ENCODE data around the gene PDZD2.
"Not testable (repeated sequence)": the region's sequence is repeated elsewhere in the genome, so short reads cannot be mapped to it uniquely, and the experiment has no call there.

The PDZD2 gene

DNA sequence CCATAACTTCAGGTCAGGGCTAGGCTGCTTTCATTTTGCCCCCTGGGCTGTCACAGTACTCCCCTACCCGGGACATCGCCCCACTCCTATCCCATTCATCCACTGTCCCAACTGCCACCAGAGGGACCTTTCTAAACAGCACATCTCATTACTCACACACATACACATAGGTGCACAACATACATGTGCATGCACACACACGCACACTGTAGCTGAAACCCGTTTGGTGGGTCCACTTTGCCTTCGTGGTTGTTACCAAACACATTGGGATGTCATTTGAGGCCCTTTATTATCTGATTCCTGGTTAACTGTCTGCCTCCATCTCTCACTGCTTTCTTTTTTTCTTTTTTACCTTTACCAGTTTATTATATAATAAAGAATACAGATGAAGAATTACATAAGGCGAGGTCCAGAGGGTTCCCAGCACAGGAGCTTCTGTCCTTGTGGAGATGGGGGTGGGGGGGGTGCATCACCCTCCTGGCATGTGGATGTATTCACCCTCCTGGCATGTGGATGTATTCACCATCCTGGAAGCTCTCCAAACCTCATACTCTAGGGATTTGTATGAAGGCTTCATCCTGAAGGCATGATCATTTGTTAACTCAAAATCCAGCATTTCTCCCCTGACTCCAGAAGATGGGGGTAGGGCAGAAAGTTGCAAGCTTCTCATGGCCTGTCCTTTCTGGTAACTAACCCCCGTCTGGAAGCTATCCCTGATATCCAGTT lies 349.2 kb downstream of the PDZD2 start:
- no peak for DNase-seq

DNA sequence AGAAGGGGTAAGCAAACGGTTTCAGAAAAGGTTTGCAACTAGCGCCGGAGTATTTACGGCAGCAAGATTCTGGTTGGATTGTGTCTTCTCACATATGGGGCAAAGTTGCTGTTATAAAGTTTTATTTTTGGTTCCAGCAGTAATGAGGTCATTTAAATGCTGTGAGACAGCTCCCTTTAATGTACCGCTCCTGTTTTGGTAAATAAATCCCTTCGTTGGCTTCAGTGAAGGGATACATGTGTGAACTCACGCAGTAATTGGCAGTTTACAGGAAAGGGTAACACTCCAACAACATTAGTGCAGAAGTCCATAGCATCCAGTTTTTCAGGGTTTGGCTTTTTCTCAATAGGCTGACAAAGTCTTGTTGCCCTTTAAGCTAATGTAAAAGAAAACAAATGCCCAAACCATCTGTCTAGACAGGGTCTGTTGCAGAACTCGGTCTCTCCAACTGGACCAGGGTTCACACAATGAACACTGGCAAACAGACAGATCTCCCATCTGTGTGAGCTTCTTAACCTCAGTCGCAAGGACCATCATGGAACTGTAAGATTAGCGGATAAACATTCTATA lies 351.2 kb downstream of the PDZD2 start:
- no peak for DNase-seq

DNA sequence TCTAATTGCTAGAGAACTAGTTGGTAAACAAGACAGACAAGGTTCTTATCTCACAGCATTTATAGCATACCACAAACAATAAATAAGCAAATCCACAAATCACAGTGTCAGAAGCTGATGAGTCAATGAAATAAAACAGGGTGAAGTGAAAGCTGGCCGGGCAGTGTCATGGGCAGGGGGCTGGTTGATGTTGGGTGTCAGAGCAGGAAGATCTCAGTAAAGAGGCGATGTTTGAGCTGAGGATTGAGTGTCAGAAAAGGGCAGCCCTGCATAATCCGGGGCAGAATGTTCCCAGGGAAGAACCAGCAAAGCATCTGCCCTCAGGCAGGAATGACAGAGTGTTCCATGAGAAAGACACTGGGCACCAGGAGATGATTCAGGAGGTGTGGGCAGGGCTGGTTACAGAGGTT lies 351.8 kb downstream of the PDZD2 start:
- no peak for DNase-seq

DNA sequence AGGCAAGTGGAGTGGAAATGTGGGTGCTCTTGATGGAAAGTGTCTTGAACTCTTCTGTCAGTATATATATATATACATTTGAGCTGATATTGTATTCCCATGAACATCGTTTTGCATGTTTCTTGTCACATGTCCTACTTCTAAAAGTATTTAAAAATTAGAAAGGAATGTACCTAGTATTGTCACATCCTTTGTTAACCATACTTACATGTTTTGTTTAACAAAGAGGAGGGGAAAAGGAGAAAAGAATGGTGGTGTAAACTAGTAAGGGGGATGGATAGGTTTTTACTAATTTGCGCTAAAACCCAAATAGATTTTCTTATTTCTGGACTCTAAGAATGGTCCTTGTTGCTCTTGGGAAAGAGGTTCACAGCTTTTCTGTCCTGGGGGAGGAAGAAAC lies 353.4 kb downstream of the PDZD2 start:
- DNase-seq: no peak

DNA sequence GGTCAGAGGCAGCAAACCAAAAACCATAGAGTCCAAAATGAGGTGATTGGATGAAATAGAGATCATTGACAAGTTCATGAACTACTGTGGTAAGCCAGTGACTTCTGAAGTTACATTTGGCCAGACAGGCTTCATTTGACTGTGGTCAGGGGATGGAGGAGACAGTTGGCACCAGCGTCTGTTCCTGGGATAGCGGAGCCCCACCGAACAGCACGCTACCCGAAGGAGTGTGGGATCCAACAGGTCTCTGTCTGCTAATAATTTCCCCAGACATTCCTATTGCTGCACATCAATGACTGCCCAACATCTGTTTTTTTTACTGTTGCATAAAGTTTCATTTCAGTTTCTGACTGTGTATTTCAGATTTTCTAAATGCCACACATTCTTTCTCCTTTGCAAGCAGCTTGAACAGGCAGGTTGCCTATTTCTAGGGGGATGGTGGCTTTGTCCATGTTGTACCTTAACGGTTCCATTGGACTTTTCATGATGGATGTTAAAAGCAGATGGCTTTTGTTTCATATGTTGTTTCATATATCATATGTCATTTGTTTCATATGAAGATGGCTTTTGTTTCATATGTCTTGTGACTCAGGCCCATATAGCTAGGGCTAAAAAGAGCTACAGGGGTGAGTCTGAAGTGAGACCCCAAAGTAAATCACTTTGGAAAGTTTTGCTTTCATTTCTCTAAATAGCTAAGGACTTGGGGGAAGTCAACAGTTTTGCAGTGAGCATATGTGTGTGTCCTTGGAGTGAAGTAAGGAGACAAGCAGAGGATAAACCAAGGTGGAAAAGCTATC lies 354.4 kb downstream of the PDZD2 start:
- no peak for DNase-seq

DNA sequence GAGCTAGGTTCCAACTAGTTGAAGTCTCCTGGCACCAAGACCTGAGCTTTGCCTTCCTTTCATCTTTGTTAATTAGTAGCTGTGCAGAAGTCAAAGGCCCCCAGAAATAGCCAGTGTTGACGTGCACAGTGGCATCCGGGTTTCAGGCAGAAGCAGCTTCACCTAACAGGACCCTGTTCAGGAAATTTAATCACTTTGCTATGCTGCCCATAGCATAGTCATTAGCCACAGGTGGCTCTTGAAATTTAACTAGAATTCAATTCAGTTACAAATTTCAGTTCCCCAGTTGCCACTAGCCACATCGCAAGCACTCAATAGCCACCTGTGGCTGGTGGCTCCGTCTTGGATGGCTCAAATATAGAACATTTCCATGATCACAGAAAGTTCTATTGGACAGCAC lies 356.1 kb downstream of the PDZD2 start:
- DNase-seq: no peak

DNA sequence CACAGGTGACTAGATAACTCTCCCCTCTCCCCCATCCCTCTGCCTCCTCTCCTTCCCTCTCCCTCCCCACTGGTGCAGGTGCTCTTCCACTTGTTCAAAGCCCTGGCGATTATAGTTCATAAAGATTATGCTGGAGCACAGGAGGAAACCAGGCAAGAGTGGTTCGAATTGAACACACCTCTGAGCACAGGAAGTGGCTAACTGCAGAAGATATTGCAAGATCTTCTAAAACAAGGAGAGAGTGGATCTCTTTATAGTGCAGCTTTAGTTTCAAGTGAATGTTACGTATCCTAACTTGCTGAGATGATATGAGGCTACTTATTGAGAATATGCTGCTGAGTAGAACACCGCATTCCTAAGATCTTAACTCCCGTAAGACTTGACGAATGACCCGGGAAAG lies 356.8 kb downstream of the PDZD2 start:
- no peak for DNase-seq

DNA sequence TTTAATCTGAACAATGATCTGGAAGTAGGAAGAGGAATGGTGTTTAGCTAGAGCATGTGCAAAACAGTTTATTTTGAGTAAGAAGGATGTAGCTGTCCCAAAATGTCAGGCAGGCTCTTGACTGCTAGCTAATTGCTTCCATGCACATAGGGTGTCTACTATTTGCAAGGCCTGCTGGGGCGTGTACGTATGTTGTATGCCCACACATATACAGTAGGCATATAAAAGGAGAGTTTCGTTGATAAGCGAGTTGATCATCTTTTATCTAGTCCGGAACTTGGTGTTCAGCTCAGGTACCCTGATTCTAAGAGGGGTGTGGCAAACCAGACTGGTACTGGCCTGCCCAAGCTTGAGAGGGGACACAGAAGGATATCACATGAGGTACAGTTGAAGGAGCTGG lies 358.0 kb downstream of the PDZD2 start:
- no peak for DNase-seq

DNA sequence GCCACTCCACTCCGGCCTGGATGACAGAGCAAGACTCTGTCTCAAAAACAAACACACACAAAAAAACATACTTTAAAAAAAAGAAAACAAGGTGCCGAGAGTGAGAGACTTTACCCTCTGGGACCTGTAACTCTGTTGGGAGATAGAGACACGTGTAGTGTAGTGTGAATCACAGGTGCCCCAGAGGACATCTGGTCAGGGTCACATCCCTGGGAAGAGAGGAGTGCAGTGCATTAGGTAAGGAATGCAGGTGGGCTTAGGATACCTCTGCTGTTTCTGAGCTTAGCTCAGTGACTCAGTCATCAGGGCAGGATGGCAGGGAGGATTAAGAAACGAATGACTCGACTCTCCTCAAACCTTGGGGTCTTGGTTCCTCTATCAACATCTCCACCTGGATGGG lies 360.5 kb downstream of the PDZD2 start:
- DNase-seq: no peak

DNA sequence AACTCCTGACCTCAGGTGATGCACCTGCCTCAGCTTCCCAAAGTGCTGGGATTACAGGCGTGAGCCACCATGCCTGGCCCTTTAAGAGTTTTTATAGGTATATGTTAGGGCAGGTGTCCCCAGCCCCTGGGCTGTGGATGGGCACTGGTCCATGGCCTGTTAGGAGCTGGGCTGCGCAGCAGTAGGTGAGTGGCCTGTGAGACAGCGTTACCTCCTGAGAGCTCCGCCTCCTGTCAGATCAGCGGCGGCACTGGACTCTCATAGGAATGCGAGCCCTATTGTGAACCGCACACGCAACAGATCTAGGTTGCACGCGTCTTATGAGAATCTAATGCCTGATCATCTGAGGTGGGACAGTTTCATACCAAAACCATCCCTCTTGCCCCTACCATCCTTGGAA lies 361.8 kb downstream of the PDZD2 start:
- DNase-seq: no peak

DNA sequence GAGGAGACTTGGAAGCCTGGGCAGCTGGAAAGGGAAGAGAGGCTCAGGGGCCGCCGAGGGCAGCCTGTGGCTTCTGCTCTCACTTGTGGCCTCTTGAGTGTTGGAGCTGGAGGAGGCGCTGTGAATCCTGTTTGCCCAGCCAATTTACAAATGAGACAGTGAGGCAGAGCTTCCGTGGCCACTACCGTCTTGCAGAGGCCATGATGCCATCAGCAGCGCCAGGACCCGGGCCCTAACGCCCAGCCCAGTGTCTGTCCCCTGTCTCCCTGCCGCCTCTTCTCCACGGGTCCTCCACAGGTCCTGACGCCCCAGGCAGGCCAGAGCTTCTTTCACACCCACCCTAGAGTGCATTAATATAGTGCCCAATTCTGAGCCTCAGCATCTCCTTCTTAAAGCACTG lies 362.4 kb downstream of the PDZD2 start:
- DNase-seq: no peak

DNA sequence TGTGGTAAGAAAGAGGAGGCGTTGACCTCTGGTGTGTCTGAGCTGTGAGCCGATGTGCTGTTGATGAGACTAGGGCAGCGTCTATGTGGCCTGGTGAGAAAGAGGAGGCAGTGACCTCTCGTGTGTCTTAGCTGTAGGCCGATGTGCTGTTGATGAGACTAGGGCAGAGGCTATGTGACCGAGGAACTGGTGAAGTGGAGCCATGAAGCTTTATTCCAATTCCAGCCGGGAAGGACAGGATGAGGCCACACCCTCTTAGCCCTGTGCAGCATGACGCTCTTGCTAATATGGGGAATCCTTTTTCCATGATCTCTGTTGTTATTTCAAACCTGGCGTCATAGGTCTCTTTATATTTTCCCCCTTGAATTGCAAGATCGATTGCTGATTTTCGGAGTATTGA lies 362.8 kb downstream of the PDZD2 start:
- no peak for DNase-seq

DNA sequence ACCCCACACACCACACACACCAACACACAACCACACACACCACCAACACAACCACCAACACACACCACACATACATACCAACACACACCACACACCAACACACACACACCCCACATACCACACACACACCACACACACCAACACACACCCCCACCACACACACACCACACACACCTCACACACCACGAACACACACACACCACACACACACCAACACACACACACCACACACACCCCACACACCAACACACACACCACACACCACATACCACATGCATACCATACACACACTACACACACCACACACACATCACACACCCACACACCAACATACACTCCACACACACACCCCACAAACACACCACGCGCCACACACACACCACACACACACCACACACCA lies 363.8 kb downstream of the PDZD2 start:
- DNase-seq: no peak

DNA sequence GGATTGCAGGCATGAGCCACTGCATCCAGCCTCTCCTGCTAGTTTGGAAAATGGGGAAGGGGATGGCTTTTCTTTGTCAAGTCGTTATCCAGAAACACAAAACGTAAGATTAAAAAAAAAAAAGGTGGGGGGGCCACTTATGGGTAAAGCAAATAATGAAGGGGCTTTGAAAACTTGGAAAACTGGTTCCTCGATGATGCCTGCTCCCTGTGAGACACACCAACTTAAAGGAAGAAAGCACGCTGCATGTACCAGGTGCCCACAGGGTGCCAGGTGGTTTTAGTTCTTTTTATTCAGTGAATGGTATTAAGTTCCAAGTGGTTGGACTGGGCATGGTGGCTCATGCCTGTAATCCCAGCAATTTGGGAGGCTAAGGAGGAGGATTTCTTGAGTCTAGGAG lies 365.1 kb downstream of the PDZD2 start:
- DNase-seq: no peak

DNA sequence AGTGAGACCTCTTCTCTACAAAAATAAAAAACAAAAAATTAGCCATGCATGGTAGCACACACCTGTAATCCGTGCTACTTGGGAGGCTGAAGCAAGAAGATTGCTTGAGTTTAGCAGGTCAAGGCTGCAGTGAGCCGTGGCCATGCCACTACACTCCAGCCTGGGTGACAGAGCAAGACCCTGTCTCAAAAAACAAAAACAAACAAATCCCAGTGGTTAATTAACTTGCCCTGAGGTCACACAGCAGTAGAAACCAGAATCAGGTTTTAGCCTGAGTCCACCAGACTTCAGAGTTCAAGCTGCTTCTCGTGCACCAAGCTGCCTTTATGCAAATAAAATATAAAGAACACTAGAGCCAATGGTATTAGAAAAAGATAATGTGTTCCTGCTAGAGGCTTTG lies 365.5 kb downstream of the PDZD2 start:
- DNase-seq: no peak

DNA sequence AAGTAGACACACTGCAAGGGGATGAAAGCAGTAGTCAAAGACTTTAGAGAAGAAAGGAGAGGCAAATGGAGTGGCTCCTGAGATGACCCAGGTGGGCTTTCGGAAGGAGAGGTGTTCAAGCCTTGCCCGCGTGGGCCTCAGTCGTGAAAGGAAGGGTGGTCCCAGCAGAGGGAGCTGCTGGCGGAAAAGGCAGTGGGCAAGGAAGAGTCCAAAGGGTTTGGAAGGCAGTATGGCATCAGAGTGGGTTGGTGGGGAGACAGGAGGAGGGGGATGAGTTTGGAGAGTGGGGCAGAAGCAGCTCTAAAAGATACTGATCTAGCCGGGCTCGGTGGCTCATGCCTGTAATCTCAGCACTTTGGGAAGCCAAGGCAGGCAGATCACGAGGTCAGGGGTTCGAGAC lies 369.8 kb downstream of the PDZD2 start:
- no peak for DNase-seq

DNA sequence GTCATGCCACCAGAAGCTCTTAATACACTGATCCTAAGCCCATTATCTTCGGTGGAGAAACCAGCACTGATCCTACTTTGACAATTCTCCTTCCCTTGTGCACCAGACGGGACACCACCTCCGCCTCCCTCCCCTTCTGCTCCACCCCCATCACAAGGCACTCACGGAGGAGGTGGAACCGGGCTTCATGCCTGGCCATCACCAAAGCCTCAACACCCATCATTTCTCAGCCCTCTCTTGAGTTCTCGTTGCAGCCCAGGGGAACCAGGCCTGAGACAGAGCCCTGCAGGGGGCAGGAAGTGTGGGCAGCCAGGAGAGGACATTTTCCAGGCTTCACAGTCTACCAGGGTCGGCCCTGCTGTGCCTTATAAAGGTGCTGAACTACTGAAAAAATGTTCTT lies 374.7 kb downstream of the PDZD2 start:
- DNase-seq: no peak

DNA sequence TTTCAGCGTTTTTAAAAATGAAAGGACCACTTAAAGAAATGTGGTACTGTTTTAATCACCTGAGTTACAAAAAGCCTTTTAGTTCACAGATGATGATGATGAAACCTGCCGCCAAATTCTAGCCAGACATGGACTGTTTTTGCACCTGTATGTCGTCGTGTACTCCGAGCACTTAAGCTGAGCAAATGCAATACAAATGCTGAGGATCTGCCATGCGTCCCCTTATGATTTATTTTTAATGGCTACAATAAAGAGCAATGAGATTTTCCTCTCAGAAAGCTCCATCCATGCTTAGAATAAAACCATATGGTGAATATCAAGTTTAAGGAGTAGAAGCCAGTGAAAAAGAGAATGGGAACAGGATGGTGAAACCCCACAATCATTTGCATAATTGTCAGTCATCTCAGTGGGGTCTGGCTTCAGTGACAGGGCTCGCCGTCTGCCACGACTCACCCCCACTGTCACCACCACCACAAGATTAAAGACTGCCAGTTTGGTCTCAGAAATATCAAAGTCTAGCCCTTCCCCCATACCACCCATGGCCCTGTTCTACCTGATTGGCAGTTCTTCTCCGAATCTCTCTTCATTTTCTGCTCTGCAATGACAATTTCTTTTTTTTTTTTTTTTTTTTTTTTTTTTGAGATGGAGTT lies 375.3 kb downstream of the PDZD2 start:
- DNase-seq: no peak

DNA sequence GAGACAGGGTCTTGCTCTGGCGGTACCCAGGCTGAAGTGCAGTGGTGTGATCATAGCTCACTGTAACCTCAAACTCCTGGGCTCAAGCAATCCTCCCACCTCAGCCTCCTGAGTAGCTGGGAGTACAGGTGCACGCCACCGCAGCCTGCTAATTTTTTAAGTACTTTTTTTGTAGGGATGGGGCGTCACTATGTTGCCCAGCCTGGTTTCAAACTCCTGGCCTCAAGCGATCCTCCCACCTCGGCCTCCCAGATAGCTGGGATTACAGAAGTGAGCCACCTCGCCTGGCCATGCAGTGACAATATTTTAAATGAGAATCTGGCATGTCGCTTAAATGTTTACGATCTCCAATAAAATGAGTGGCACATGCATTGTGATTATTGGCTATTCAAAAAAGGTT lies 376.3 kb downstream of the PDZD2 start:
- DNase-seq: not testable (repeated sequence)

DNA sequence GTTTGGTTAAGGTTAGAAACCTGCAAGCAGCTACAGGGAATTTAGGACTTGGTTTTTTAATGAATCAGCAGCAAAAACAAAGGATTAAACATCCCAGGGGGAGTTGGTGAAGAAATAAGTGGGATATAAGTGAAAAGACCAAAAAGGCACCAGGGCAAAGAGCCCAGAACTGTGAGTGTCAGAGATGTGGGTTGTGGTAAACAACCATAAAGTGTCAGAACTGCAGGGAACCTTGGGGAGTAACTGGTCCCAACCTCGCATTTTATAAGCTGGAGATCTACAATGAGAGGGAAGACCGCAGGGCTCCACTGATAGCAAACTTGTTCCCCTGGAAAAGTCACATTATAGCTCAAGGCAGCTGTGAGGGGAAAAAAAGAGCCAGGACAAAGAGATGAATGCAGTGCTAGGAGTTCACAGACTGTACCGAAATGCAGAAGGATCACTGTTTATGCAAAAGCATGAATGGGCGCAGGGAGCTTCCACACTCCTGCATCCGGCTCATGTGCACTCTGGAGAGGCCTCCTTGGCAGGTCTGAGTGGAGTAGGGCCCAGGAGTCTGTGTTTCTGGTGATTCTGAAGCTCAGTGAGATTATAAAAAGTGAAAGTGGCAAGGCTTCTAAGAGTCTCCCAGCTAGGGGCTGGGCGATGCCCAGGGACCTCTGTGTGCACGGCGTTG lies 378.9 kb downstream of the PDZD2 start:
- DNase-seq: no peak

DNA sequence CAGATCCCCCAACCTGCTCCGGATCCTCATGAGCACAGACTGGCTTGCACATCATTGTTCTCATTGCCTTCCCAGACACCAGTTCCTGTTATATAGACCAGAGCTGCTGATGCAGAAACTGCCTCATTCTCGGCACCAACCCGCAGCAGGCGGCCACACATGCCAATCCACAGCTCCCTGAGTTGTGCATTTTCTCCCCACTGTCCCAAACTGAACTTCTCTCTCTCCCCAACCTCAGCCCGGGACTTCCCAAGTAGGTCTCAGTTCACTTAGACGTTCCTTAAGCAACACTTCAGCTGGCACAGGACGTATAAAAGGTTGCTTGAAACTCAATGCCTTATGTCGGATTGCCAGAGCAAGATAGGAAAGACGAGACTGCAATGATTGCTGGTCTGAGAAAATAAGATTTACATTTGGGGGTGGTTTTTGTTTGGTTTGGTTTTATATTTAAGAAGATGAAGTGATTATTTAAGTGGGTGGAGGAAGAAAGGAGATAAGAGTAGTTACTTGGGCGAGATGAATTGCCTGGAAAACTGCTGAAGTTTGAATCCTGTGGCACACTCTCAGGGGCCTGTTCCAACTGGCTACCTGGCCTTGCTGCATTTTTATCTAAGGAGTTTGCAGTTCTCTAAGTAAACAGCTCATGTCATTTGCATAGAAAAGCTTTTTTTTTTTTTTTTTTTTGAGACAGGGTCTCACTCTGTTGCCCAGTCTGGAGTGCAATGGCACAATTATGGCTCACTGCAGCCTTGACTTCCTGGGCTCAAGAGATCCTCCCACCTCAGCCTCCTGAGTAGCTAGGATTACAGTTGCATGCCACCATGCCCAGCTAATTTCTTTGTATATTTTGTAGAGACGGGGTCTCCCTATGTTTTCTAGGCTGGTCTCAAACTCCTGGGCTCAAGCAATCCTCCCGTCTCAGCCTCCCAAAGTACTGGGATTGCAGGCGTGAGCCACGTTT lies 379.8 kb downstream of the PDZD2 start:
- no peak for DNase-seq

DNA sequence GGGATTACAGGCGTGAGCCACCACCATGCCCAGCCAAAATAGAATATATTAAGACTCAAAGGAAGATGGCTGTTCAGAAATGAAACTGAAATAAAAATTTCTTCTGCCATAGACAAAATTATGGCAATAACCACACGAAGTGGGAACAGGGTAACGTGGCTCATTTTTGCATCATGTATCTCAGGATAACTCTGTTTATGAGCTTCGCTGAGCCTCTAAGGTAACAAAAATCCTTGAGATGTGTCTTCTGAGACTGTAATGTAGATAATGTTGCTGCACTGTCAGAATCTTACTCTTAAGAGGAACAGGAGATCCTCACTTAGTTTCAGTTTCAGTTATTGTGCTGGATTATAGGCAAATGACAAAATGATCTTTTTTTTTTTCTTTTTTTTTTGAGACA lies 381.3 kb downstream of the PDZD2 start:
- no peak for DNase-seq
